Measurements from ENCODE around the gene DECR2. TPM values are rescaled to one million over a fixed set of nuclear protein-coding genes. Genes with fewer than 3 reads are reported as not detected.

DECR2 gene
- total and polyA plus RNA-seq, 2 experiments from 2014 or later = 54.5 to 80.5 TPM

GRCh38 chr16:445566-445965 is 43.9 kb downstream of the DECR2 start:
- Histone ChIP-seq H3K79me2 (peaks cover 84% of the 10 kb centered on the region), H4K20me1 (ENCODE audit: insufficient read depth, poor library complexity, severe bottlenecking) (peaks cover 42% of the 10 kb centered on the region), H3K4me3 (no peak overlapping the region), H3K27me3 (no peaks in the 10 kb centered on the region), H3K4me1 (ENCODE audit: insufficient read depth) (peaks cover 13% of the 10 kb centered on the region), H3K36me3 (replicated peaks; ENCODE audit: insufficient read depth, low read depth) (no peaks in the 10 kb centered on the region), H3K27ac (no peak overlapping the region), H3K9me2 (replicated peaks; ENCODE audit: insufficient read depth) (no peaks in the 10 kb centered on the region), H3K4me2 (no peak overlapping the region), H3K9me3 (ENCODE audit: low read depth) (no peaks in the 10 kb centered on the region), H2AFZ (no peak overlapping the region)
- 80% methylated on average over 4 of the region's 4 CpGs for WGBS (ENCODE audit: low lambda C conversion rate, missing lambda C conversion rate)
- DNase-seq (ENCODE audit: low spot score) = no peak
- no peak for TF ChIP-seq EZH2 (IDR thresholded peaks at IDR 0.05; ENCODE audit: borderline replicate concordance)
- no peak for TF ChIP-seq CTCF (IDR thresholded peaks at IDR 0.05; ENCODE audit: poor library complexity)
- TF ChIP-seq EZH2phosphoT487 (IDR thresholded peaks at IDR 0.05; ENCODE audit: low read depth, severe bottlenecking, unreplicated experiment) = no peak

DNA sequence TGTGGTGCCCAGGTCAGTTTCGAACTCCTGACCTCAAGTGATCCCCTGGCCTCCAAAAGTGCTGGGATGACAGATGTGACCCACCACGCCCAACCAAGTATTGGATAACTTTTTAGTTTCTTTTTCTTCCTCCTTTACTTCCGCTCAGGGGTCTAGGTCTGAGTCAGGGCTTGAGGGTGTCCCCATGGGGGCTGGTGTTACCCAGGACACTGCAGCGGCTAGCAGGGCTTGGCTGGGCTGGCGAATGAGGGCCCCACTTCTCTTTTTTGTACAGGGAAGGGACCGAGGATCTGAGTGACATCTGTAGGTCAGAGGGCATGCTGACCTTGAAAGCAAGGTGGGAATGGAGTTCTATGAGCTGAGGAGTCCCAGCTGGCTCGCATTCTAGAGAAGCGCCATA is 48.7 kb downstream of the DECR2 start:
- H4K20me1 ChIP-seq (ENCODE audit: insufficient read depth, poor library complexity, severe bottlenecking) = peaks cover 12% of the 10 kb centered on the region
- no peak overlapping the region for H2AFZ ChIP-seq
- no peaks in the 10 kb centered on the region for H3K9me2 ChIP-seq (replicated peaks; ENCODE audit: insufficient read depth)
- H3K27me3 ChIP-seq = no peaks in the 10 kb centered on the region
- no peak for DNase-seq (ENCODE audit: low spot score)
- peaks cover 8% of the 10 kb centered on the region for H3K4me1 ChIP-seq (ENCODE audit: insufficient read depth)
- no peaks in the 10 kb centered on the region for H3K9me3 ChIP-seq (ENCODE audit: low read depth)
- no peaks in the 10 kb centered on the region for H3K36me3 ChIP-seq (replicated peaks; ENCODE audit: insufficient read depth, low read depth)
- H3K79me2 ChIP-seq = peaks cover 73% of the 10 kb centered on the region
- no peak overlapping the region for H3K4me2 ChIP-seq
- TF ChIP-seq CTCF (IDR thresholded peaks at IDR 0.05; ENCODE audit: poor library complexity) (no peak), EZH2phosphoT487 (IDR thresholded peaks at IDR 0.05; ENCODE audit: low read depth, severe bottlenecking, unreplicated experiment) (no peak)
- no peak overlapping the region for H3K4me3 ChIP-seq
- WGBS (ENCODE audit: low lambda C conversion rate, missing lambda C conversion rate) = 95% methylated on average over 7 of the region's 8 CpGs
- H3K27ac ChIP-seq = no peak overlapping the region

GRCh38 chr16:450785-451512 is 49.3 kb downstream of the DECR2 start:
- Histone ChIP-seq H3K27ac (no peak overlapping the region), H4K20me1 (ENCODE audit: insufficient read depth, poor library complexity, severe bottlenecking) (peaks cover 6% of the 10 kb centered on the region), H2AFZ (no peak overlapping the region), H3K4me2 (no peak overlapping the region), H3K27me3 (no peaks in the 10 kb centered on the region), H3K4me3 (no peak overlapping the region), H3K4me1 (ENCODE audit: insufficient read depth) (peaks cover 8% of the 10 kb centered on the region), H3K9me3 (ENCODE audit: low read depth) (no peaks in the 10 kb centered on the region), H3K9me2 (replicated peaks; ENCODE audit: insufficient read depth) (no peaks in the 10 kb centered on the region), H3K79me2 (peaks cover 70% of the 10 kb centered on the region), H3K36me3 (replicated peaks; ENCODE audit: insufficient read depth, low read depth) (no peaks in the 10 kb centered on the region)
- DNase-seq (ENCODE audit: low spot score) = no peak
- WGBS (ENCODE audit: low lambda C conversion rate, missing lambda C conversion rate) = 77% methylated on average over 13 of the region's 14 CpGs
- TF ChIP-seq EZH2phosphoT487 (IDR thresholded peaks at IDR 0.05; ENCODE audit: low read depth, severe bottlenecking, unreplicated experiment) (no peak), CTCF (IDR thresholded peaks at IDR 0.05; ENCODE audit: poor library complexity) (no peak), EZH2 (IDR thresholded peaks at IDR 0.05; ENCODE audit: borderline replicate concordance) (no peak)
